Amygdala (tissue), 56 donors: ENCODE measurements around the gene ZSWIM6.
"Not testable (repeated sequence)": the region's sequence is repeated elsewhere in the genome, so short reads cannot be mapped to it uniquely, and the experiment has no call there.

Experiments used
- DNase-seq, 56 donors: peaks; one replicate each; lab custom pipeline; 2025; lab: John Stamatoyannopoulos, UW

Gene ZSWIM6

DNA sequence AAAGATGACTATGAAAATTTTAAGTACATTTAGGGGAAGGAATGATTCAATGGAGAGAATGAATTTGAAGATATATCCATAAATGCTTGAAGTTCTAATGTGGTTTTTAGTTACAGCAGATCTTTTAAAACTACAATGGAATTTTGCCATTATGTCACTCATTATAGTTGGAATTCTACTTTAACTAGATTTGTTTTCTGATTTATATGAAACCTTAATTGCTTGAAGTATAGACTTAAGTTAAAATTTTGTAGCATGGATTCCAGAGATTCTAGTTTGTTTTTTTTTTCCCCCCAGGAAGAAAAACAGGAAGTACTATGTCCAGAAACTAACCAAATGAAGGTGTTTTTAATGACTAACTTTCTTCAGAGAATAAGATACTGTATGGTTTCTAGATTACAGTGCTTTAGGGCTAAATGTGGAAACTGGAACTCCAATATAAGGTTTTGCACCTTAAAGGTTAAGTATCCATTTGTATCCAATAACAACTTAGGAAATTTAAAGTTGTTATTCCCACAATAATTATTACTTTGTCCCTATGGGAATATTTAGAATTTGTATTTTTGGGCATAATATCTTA is 70.3 kb downstream of the ZSWIM6 start:
- no peak for DNase-seq

DNA sequence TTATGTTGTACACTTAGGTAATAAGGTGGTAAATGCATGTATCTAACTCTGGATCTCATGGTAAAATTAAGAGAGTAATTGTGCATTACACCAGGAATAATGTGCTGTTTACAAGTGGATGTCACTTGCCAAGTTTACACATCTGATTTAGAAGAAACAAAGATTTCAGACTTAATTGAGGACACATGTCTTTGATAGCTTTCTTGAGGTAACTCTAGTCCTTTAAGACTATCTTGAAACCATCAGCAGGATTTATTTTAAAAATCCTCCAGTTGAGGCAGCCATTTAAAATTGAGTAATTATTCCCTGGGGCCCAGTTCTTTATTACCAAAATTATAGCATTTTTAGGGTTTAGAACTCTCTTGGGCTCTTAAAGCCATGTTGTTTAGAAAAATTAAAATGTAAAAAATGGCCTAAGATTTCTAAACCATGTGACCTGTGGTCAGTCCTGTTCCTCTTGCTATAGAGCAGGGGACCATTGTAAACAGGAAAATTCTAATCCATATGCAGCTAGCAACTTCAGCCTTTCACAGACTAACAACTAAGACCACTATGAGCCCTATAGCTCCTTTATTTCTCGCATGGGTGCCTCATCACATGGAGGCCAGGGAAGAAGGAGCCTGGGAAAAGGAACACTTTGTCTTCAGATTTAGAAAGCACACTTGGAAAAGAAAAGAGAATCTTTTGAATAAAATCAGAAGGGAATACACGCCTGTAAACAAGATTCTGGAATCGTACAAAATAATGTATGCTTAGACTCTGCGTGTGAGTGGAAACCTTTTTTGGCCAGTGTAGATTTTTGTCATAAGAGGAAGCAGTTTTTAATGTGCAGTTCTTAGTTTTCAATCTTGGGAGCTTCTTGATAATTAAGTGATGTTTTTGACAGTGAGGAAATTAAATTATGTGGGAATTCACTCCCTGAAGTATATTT is 71.2 kb downstream of the ZSWIM6 start:
- no peak for DNase-seq

DNA sequence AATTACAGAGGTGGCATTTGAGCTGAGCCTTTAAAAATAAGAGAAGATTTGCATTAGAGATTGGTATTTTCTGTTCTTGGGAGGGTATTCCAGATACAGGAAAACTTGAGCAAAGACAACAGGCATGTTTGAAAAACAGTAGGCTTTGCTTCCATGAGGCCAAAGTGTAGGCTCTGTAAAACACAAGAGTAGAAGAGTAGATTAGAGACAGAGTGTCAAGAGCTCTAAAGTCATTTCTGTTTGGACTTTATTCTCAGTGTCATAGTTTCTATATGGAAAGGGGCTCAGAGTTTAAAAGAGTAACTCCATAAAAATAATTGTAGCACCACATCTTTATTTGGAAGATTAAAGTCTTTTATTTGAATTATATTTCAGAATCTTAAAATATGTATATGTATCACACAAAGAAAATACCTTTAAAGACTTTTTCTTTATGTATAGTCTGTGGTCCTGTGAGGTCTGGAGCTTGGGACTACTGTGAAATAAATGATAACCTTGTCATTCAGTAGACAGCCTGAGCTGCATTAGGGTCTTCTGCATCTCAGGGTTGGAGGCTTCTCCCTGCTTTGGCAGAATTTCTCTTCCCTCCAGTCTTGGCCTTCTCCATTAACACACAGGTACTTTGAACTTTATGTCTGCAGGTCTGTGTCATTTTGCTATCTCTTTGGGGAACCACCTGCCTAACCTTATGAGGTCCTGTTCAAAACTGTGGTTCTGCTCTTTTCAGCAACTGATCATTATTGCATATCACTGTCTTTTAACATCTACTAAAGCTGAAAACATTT is 73.6 kb downstream of the ZSWIM6 start:
- DNase-seq = no peak

GRCh38 chr5:61406497-61406896 is 74.4 kb downstream of the ZSWIM6 start:
- not testable (repeated sequence) for DNase-seq

DNA sequence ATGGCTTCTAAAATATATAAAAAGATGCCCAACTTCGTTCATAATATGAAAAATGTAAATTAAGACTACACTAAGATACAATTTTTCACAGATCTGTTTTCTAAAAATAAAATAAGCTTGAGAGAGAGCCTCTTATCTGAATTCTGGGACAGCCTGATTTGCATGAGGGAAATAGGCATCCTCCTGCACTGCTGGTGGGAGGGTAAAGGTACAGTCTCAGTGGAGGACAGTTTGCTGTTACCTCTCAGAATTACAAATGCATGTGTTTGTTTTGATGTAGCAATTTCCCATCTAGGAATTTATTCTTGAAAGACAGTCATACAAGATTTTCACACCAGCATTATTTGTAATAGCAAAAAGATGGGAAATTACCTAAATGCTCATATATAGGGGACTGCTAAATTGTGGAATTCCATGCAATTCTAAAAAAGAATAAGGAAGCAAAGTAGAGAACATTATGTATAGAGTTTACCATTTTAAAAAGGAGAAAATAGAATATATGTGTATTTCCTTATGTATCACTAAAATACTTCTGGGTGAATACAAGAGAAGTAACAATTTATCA is 75.7 kb downstream of the ZSWIM6 start:
- DNase-seq = no peak

DNA sequence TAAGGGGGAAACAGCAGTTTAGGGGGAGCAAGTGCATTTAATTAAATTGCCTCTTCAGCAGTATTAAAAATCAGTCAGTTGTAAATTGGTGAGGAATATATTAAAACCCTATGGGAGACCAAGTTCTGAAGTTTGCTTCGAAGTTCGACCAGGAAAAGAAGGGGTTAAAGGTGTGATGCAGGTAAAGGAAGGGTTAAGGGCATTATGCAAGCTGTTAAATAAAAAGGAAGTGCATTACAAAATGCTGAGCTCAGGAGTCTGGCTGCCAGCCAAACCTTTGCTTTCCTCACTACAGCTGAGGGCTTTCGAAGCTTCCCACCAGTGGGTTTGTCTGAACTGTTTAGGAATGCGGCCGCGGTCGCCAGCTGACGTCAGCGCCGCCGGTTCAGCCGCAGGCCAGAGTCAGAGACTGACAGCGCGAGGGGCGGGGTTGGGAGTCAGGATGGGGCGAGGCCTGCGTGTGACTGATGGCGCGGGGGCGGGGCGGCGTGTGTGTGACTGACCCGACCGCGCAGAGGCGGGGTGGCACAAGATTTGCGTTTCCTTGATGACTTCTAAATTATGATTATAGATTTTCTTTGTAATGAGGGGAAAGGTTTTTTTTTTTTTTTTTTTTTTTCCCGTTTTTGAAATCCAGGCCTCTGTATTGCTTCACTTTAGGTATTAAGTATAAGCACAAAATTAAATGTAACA is 76.6 kb downstream of the ZSWIM6 start:
- peak; percentile 40 to 99 (median 96) for DNase-seq

DNA sequence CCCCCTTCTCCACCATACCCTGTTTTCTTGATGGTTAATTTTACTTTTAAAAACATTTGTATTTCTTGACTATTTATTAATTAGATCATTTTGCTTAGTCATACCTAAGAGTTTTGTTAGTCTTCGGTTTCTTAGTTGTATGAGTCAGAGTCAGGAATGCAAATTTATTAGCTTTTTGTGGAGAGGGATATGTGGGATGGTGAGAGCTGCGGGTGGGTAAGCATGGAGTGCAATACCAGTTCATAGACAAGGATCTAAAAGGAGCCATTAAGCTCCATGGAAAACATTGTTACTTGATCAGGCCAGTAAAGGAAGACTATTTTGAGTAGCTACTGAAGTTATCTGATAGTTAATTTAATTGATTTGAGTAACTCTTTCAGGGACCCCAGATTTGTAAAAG is 77.5 kb downstream of the ZSWIM6 start:
- no peak for DNase-seq

- no peak for DNase-seq
Measured at GRCh38 chr5:61410811-61411210, 78.8 kb downstream of the ZSWIM6 start.

DNA sequence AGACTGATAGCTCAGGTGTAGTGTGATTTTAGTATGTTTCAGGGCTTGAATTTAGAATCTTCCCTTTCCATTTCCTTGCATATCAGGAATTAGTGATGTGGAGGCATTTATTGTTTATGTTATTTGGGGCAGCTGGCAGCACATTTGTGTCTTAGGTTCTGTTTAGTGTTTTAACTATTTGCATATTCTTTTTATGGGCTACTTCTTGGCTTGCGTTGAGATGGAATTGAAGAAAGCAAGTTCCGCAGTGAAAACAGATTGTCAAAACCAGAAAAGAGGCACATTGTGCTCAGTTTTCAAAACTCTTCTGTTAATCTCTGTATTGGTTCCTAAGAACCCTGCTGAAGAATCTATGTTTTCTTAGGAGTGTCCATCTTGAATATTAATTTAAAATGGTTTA is 80.3 kb downstream of the ZSWIM6 start:
- DNase-seq = no peak

GRCh38 chr5:61413205-61413604 is 81.1 kb downstream of the ZSWIM6 start:
- DNase-seq = not testable (repeated sequence)

DNA sequence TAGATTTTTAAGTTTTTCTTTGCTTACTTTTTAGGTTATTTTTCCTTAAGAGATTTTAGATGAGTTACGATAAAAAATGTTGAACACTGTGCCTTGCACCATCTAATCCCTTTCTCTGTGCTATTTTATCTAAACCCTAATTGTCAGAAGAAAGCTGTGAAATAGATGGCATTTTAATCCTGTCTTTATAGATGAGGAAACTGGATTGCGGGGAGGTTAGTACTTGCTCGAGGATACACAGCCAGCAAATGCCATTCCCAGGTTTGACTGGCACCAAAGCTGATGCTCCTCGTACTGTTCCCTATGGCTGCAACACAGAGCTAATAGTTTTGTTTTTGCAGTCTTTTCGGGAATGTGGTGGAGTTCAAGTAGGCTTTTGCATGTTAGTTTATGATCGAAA is 82.7 kb downstream of the ZSWIM6 start:
- DNase-seq = no peak

DNA sequence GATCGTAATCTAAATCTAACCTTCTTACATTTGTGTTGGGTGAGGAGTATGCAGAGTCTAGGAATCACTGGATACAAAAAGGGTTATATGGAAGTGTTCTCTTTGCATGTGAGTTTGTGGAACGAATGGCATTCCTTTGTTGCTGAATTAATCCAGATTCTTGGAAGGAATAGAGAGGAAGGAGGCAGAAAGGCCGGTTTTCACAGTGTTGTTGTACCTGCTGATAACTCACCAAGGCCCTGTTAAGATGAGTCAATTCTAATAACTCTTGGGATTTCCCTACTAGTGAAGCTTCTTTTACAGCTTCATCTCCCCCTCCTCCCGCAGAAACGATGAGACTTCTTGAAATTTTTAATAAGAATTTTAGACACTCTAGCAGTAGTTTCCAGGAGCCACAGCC is 84.0 kb downstream of the ZSWIM6 start:
- DNase-seq = no peak

DNA sequence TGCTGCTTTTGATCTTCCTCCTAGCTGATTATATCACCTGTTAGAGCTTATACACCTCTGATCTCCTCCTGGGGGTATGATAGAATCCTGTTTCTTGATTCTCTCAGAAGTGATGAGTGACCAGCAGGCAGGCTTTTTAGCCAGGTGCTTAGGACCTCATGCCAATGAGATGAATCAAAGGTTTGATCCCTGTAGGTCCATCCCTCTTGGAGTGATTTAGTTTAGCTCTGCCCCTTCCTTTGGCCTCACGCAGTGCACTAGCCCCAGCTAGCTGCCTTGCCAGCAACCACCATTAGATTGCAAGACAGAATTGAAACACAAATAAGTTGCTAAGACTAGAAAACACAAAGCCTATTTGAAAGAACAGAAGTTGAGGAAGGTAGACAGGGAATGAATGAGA is 84.4 kb downstream of the ZSWIM6 start:
- DNase-seq = no peak

GRCh38 chr5:61417340-61417739 is 85.3 kb downstream of the ZSWIM6 start:
- DNase-seq = no peak

- no peak for DNase-seq
Measured at GRCh38 chr5:61417851-61418250, 85.8 kb downstream of the ZSWIM6 start.

DNA sequence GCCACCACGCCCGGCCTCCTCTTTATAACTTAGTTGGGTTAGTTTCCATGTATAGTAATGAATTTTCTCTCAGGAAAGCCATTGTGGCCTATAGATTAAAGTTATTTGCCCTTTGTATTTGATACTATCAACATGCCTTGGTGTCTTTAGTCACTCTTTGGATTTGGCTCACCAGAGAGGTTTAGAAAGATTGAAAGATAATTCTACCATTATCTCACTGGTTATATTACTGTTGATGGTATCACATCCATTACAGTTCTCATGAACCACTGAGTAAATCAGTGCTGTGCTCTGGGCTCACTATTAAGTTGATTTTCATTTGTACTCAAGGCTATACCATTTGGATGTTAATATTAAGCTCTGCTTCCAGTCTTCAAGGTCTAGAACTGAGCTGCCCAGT is 87.0 kb downstream of the ZSWIM6 start:
- DNase-seq = no peak

DNA sequence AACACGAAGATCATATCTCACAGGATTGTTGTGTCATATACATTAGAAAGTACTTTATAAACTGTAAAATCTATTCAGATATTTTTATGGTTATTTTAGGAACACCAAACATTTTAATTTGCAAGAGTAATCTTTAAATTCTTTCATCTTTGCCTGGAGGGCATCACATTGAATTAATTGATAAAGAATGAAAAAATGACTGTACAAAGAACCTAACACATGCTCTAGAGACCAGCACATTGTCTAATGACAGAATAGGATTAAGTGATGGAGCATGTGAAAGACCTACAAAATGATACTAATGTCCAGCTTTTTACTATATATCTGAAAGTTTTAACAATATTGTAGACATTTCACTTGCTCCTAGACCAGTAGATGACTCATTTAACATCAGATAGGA is 88.0 kb downstream of the ZSWIM6 start:
- DNase-seq = no peak

DNA sequence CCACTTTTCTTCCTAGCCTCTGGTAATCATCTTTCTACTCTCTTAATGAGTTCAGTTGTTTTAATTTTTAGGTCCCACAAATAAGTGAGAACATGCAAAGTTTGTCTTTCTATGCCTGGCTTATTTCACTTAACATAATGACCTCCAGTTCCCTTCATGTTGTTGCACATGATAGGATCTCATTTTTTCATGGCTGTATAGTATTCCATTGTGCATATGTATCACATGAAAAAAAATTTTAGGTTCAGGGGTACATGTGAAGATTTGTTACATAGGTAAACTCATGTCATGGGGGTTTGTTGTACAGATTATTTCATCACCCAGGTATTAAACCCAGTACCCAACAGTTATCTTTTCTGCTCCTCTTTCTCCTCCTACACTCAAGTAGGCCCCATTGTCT is 89.2 kb downstream of the ZSWIM6 start:
- DNase-seq = not testable (repeated sequence)

DNA sequence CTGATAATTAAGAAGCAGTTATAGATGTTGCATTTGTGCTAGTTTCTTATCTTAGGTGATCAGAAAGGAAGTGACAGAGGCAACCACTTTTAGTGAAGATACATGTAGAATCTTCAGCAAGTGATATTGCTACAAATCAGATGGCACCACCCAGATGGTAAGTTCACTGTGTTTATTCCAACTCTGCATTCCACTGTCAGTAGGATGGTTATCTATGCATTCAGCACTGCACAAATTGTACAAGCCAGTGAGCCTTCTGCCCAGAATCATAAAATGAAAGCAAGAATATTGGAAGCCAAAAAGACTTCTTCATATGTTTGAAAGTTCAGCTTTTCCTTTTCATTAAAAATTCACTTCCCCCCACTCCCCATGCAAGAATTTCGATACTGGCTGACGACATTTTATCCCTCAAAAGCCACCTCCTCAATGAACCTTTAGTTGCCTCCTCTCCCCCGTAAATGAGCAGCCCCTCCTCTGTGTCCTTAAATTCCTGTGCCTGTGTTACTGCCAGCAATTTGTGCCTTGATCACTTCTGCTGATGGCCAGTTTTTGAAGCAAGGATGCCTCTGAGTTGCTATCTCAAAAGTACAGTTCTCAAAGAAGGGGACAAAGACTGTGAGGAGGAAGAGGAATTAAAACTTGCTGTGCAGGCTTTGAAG is 91.6 kb downstream of the ZSWIM6 start:
- DNase-seq = no peak

GRCh38 chr5:61425918-61426317 is 93.9 kb downstream of the ZSWIM6 start:
- no peak for DNase-seq
